ENCODE results near the gene DAZ3.
"Not testable (repeated sequence)": the region's sequence is repeated elsewhere in the genome, so short reads cannot be mapped to it uniquely, and the experiment has no call there.

Gene DAZ3, protein sequence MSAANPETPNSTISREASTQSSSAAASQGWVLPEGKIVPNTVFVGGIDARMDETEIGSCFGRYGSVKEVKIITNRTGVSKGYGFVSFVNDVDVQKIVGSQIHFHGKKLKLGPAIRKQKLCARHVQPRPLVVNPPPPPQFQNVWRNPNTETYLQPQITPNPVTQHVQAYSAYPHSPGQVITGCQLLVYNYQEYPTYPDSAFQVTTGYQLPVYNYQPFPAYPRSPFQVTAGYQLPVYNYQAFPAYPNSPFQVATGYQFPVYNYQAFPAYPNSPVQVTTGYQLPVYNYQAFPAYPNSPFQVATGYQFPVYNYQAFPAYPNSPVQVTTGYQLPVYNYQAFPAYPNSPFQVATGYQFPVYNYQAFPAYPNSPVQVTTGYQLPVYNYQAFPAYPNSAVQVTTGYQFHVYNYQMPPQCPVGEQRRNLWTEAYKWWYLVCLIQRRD

DNA sequence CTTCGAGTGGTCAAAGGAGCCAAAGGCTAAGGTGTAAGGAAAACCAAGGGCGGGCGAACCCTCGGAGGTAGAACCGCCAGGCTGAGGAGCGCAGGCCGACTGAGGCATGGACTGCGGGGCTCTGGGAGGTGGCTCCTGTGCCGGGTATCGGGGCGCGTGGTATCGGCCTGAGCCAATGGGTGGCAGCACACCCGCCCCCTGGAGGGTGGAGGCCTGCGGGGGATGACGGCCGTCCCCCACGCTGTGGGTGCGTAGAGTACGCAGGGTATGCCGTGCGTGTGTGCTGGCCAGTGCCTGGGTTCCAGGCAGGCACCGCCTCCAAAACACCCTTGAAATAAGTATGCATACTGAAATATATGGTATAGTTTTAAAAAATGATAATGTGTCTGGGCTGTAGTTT is at the start of gene DAZ3:
Gene DAZ3 (minus strand): TSS at position 101 of the 400 bp plus-strand sequence. CDS start 208 bp downstream, outside the sequence.
- DNase-seq (ENCODE audit: low spot score), result not testable (repeated sequence)

DNA sequence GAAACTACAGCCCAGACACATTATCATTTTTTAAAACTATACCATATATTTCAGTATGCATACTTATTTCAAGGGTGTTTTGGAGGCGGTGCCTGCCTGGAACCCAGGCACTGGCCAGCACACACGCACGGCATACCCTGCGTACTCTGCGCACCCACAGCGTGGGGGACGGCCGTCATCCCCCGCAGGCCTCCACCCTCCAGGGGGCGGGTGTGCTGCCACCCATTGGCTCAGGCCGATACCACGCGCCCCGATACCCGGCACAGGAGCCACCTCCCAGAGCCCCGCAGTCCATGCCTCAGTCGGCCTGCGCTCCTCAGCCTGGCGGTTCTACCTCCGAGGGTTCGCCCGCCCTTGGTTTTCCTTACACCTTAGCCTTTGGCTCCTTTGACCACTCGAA is 20.4 kb upstream of the DAZ3 start, which contains the start of gene DAZ4:
Gene DAZ4 (plus strand): TSS at position 301 of the 400 bp plus-strand sequence. CDS start 208 bp downstream, outside the sequence.
- not testable (repeated sequence) for DNase-seq (ENCODE audit: low spot score)

DNA sequence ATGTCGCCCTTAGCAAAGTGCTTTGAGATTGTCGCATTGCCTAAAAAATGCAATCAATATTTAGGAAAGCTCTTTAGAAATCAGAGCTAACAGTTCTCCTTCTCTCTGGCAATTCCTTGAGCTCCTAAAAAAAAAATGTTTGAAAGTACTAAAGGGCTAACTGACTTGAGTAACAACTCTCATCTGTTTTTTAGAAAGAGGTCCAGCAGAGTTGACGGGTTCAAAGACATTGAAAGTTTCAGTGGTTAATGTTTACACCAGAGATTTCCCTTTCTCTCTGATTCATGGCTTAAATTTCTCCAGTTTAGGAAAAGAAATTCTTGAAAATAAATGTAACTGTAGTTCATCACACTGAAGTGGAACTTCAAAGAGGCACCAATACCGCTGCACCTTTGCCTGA is 11.9 kb upstream of the DAZ3 start:
- DNase-seq (ENCODE audit: low spot score), result not testable (repeated sequence)

DNA sequence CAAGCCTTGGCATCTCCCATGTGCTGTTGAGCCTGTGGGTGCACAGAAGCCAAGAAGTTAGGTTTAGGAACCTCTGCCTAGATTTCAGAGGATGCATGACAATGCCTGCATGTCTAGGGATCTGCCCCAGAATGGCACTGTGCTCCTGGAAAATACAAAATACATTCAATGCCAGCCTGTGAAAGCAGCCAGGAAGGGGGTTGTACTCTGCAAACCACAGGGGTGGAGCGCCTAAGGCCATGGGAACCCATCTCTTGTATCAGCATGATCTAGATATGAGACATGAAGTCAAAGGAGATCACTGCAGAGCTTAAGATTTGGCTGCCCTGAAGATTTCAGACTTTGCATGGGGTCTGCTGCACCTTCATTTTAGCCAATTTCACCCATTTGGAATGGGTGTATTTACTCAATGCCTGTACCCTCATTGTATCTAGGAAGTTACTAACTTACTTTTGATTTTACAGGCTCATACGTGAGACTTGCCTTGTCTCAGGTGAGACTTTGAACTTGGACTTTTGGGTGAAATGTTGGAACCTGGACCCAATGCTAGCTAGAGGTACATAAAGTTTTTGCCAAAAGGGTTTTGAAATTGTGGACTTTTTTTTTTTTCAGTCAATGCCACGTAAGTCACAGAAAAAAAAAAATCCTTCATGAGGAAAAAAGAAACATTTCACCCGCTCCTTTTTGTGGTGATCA is 11.1 kb upstream of the DAZ3 start:
- not testable (repeated sequence) for DNase-seq (ENCODE audit: low spot score)

DNA sequence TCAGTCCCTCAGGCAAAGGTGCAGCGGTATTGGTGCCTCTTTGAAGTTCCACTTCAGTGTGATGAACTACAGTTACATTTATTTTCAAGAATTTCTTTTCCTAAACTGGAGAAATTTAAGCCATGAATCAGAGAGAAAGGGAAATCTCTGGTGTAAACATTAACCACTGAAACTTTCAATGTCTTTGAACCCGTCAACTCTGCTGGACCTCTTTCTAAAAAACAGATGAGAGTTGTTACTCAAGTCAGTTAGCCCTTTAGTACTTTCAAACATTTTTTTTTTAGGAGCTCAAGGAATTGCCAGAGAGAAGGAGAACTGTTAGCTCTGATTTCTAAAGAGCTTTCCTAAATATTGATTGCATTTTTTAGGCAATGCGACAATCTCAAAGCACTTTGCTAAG is 8.6 kb upstream of the DAZ3 start:
- not testable (repeated sequence) for DNase-seq (ENCODE audit: low spot score)
